ENCODE results near the gene MRPL20.
A peak's percentile ranks its signal among the peaks of the same experiment; 100 is the strongest.
"Not testable (repeated sequence)": the region's sequence is repeated elsewhere in the genome, so short reads cannot be mapped to it uniquely, and the experiment has no call there.

The MRPL20 gene

GRCh38 chr1:1380860-1381259 is 26.2 kb downstream of the MRPL20 start:
- DNase-seq, result no peak

- DNase-seq, result no peak
Measured at GRCh38 chr1:1377540-1378205, 29.4 kb downstream of the MRPL20 start.

- DNase-seq, result no peak
Measured at GRCh38 chr1:1376551-1377226, 30.4 kb downstream of the MRPL20 start.

- peak; percentile 100 for DNase-seq
Measured at GRCh38 chr1:1374929-1375662, 32.0 kb downstream of the MRPL20 start, which contains the start of gene AURKAIP1. TSS of gene AURKAIP1 (minus strand) at chr1:1375207. CDS start at chr1:1374756, 451 bp downstream.

- no peak for DNase-seq
Measured at GRCh38 chr1:1374589-1374928, 32.5 kb downstream of the MRPL20 start.

GRCh38 chr1:1373815-1374588 is 33.1 kb downstream of the MRPL20 start:
- no peak for DNase-seq

DNA sequence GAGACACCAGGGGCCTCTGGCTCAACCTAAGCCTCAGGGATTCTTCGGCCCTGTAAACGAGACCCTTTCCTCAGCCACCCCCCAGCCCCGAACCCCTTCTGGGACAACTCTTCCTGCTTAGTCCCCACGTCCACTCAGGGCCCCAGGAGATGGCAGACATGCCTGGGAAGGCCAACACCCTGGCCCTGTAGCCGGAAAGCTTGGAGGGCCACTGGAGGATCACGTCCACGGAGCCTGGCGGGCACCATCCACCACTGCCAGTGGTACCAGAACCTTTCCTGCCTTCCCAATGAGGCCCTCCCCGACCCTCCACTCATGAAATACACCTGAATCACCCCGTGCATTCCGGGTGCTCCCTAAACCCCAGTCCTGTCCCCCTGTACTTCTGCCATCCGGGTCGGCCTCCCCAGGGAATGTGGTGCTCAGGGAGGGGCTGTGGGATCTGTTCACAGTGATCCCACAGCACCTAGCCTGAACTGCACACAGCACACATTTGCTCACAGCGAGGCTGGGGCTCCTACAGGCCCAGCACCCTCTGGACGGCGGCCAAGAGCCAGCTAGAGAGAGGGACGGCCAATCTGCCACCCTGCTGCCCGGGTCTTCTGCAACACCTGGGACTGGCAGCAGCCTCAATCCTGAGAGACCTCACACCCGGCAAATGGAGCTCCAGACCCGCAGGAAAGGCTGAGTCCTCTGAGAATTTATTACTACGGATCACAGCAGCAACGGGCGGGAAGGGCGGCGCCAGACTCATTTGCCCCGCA is 33.9 kb downstream of the MRPL20 start:
- DNase-seq, result no peak

DNA sequence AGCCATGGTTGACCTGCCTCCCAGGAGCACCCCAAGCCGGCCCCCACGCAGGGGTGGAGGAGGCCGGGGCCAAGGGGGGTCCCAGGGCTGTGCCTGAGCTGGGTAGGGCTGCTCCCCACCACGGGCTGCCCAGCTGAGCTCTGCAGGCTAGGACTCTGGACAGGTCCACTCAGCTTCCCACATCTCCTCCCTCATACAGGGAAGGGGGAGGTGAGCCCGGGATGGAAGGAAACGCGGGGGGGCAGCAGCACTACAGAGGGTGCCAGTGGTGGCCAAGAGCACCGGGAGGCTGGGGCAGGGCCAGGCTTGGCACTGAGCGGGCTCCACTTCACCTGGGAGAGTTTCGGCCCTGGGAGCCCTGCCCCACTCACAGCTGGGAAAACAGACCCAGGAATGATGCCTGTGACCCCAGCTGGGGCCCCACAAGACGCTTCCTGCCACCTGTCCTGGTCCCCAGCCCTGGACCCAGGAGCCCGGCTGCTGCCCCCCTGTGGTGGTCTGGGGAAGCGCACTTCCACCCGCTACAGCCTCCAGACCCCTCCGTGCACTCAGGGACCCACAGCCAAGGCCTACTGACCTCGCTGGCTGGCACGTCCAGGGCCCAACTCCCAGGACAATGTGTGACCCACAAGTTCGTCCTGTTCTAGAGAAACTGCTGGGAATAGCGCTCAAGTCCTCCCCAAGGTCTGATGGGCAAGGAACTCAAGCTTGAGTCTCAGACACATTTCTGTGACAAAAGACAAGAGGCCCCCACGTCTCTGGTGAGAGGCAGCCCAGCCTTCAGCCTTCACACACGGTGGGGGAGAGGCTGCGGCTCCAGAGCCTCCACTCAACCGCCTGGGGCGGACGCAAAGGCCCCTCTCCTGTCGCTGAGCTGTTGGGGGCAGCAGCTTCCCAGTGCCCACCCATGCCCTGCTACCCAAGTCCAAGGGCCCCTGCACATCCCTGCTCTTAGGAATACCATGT is 35.1 kb downstream of the MRPL20 start:
- DNase-seq, result peak; percentile 54

DNA sequence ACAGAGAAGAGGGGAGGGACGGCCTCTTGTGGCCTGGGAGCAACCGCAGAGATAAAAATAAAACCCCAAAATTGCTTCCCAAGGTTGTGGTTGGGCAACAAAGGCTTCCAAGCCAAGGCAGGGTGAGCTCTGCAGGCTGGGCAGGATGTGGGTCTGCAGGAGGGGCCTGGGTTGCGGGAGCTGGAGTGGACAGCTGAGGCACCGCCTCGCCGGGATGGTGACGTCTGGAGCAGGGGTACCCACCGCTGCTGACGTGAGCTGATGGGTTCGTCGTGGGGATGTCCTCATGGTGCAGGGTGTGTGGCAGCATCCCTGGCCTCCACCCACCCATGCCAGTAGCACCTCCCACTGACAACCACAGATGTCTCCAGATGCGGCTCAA is 35.7 kb downstream of the MRPL20 start:
- DNase-seq, result no peak

DNA sequence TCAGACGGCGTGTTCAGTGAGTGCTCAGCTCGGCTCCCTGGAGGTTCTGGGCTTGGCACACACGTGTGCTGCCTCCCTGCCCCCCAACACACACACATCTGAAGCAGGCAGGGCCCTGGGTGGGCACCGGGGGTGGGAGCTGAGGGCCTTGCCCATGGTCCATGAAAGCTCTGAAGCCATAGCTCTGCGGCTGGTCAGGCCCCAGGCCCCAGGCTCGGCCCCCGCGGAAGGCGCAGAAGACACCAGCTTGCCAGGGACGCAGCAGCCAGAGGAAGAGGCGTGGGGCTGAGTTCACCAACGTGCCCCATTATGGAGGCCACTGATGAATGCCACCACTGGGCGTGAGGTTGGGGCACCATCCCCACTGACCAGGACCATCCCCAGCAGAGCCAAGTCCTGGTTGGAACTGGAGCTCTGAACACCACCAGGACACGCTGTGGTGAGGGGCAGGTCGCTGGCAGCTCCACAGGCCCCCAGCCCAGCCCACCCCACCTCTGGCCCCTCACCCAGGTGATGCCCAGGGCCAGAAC is 36.3 kb downstream of the MRPL20 start:
- no peak for DNase-seq

GRCh38 chr1:1370094-1370493 is 37.0 kb downstream of the MRPL20 start:
- DNase-seq, result not testable (repeated sequence)

GRCh38 chr1:1367315-1367714 is 39.8 kb downstream of the MRPL20 start:
- no peak for DNase-seq

DNA sequence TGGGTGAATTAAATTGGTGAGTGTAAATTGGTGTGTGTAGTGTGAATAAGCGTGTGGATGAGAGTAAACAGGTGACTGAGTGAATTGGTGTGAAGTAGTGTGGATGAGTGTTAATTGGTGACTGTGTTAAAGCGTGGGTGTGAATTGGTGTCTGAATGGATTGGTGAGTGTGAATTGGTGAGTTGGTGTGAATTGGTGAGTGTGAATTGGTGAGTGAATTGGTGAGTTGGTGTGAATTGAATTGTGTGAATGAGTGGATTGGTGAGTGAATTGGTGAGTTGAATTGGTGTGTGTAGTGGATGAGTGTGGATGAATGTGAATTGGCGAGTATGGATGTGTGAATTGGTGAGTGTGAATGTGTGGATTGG is 40.4 kb downstream of the MRPL20 start:
- DNase-seq, result no peak

GRCh38 chr1:1365875-1366698 is 41.0 kb downstream of the MRPL20 start:
- DNase-seq, result no peak

GRCh38 chr1:1364266-1364665 is 42.8 kb downstream of the MRPL20 start:
- DNase-seq, result no peak

DNA sequence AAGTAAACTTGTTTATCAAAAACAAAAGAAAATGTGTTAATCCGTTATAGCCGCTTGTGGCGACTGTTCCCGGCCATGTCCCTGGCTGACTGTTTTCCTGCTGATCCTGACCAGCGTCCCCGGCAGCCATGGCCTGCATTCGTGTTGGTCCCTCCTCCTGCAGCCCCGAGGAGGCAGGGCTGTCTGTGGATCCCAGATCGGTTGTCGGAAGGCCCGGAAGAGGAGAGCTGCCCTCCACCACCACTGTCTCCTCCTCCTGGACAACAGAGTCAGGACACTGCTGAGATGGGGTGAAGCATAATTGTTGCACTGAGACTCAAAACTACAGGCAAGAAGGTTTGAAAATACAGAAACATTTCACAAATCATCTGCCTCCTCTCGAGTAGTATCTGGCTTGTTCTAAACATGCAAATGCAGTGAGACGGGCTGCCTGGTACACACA is 45.1 kb downstream of the MRPL20 start:
- DNase-seq, result no peak

DNA sequence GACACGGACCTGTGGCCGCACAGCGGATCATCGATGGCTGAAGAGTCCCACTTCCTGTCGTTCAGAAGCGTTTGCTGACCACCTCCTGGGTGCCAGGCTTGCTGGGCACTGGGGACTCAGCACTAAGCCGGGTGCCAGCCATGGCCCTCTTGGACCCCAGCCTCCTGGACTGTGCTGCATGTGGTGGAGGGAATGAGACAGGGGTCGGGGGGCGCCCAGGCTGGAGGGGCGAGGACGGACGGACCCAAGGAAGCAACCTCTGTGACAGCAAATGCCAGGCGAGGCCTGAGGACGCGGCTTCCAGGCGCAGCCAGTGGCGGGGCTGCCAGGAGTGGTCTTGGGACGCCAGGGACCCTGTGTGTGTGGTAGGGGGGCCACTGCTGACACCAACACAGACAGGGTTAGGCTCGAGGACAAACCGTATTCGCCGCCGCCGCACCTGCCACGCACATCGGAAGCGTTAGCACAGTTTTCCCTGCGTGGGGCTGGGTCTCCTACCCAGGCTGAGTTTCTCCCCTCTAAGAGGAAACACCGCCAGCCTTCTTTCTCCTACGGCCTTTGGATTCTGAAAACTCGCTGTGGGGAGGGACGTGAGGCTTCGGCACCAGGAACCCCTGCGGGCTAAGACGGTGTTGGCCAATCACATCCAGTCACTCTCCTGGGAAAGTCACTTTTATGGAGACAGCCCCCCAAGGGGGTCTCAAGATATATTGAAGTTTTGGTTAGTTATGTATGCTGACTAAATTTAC is 45.7 kb downstream of the MRPL20 start:
- DNase-seq, result no peak

DNA sequence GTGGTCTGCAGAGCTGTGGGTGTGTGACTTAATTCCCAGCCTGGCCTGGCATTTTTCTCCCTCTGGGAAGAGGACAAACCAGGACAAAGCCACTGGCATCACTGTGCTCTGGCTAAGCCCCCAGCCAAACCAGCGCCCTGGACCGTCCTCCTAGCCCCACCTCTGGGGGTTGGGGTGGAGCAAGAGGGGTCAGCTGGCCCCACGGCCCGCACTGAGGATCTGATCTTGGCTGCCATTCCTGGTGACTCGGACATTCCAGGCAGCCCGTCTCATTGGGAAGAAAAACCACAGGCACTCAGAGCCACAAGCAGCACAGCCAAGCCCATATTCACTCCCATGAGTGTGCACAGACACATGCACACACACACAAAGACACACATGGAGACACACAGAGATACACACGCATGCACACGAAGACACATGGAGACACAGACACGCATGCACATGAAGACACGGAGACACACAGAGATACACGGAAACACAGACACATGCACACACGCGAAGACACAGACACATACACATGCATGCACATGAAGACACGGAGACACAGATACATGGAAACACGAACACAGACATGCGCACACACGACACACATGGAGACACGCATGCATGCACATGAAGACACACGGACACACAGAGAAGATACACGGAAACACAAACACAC is 46.5 kb downstream of the MRPL20 start:
- no peak for DNase-seq
